GM18873 (cell line): ENCODE data around the gene DUOX1.

Experiments
- ATAC-seq: cut with Tn5 transposase; IDR thresholded peaks from one replicate; pipeline ENCODE4 v1.9.1; 2021; ENCODE audit warnings: mild to moderate bottlenecking, moderate library complexity, moderate number of reproducible peaks; ENCODE audit not compliant: unreplicated experiment, low FRiP score

DUOX1 gene

DNA sequence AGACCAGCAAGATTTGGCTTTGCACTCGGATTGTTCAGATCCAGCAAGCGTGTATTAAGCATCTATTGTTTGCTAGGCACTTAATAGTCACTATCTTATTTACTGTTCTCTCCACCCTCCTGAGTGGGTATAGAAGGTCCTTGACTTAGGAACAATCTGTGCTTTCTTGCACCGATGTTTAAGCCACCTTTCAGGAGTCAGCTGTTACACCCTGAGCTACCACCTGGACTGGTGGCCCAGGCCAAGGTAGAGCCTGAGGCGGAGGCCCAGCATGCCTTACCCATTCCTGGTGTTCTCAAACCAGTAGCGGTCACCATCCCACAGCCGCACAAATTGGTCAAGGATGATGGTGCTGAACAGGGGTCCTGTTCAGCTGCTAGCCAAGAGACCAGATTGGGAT is 10.0 kb downstream of the DUOX1 start:
- ATAC-seq, result no peak

DNA sequence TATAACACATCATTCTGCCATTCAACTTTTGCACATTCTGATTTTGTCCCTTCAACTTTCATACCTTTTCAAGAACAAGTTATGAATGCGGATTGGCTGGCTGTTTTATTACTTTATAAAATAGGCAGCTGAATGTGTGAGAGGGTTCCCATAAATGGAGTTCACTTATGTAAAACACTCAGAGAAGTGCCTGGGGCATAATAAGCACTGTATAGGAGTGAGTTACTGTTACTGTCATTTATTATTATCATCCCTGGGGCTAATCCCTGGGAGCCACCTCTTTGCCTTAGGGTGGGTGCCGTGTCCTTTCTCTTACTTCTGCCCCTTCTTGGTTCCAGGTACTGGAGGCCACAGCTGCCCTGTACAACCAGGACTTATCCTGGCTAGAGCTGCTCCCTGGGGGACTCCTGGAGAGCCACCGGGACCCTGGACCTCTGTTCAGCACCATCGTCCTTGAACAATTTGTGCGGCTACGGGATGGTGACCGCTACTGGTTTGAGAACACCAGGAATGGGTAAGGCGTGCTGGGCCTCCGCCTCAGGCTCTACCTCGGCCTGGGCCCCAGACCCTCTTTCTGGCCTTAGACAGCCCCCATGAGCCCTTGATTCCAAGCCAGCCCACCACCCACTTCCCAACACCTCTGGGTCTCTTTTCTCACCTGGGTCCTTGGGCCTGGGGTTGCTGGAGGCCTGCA is 10.9 kb downstream of the DUOX1 start:
- no peak for ATAC-seq

DNA sequence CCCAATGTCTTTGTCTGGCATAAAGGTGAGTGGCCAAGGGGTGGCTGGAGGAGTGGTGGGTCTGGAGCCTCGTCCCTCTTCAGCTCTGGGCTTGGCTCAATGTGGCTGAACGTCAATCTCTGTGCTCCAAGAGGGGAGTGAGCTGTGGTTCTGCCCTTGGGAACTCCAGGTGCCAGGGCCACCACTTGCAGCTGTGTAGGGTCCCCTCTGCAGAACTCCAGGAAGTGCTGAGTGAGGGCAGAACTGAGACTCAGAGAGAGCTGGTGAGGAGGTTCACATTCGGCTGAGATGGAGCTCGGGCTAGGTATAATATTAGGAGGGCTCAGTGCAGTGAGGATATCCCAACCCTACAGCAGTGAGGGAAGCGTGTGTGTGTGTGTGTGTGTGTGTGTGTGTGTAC is 11.6 kb downstream of the DUOX1 start:
- no peak for ATAC-seq

DNA sequence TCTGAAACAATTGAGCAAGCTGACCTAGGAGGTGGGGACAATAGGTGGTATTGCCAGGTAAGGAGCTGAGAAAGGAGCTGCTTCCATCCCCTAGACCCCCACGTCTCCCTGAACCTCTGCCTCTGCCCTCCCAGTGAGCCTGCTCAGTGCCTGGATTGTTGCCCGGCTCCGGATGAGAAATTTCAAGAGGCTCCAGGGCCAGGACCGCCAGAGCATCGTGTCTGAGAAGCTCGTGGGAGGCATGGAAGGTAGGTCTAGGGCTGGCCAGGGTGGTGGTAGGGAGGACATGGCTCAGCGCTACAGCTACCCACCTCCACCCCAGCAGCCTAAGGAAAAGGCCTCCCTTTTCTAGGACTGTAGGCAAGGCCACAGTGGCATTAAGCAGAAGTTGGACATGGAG is 13.3 kb downstream of the DUOX1 start:
- no peak for ATAC-seq

DNA sequence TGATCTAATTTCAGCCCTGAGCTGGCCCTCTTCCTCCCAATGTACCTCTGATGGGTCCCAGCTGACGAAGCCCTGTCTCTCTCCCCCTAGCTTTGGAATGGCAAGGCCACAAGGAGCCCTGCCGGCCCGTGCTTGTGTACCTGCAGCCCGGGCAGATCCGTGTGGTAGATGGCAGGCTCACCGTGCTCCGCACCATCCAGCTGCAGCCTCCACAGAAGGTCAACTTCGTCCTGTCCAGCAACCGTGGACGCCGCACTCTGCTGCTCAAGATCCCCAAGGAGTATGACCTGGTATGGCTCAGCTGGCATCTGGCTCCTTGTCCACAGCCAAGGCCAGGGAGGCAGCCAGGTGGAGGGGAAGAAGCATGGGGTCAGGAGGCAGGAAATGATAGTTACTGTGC is 14.2 kb downstream of the DUOX1 start:
- no peak for ATAC-seq

DNA sequence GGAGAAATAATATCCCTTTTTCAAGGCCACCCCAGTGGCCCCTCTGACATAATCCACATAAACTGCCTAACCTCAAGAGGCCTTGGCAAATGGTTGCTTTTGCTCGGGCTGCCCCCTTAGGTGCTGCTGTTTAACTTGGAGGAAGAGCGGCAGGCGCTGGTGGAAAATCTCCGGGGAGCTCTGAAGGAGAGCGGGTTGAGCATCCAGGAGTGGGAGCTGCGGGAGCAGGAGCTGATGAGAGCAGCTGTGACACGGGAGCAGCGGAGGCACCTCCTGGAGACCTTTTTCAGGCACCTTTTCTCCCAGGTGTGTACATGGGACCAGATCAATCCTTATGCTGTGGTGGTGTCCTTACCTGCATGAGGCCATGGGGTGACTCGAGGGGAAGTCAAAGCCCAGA is 15.0 kb downstream of the DUOX1 start:
- ATAC-seq, result no peak

DNA sequence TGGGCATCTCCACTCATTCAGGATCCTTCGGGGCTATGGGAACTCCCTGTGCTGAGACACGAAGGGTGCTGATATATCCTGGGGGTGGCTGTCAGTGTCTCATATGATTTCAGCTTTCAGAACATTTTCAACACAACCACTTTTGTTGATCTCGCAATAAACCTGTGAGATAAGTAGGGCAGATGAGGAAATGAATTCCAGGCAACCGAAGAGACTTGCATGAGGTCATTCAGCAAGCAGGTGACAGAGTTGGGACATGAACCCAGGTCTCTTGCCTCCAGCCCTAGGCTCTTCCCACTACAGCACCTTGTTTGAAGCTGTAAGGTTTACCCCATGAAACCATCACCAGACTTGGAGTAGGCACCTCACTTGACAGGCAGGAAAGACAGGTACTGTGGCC is 16.6 kb downstream of the DUOX1 start:
- ATAC-seq, result no peak

DNA sequence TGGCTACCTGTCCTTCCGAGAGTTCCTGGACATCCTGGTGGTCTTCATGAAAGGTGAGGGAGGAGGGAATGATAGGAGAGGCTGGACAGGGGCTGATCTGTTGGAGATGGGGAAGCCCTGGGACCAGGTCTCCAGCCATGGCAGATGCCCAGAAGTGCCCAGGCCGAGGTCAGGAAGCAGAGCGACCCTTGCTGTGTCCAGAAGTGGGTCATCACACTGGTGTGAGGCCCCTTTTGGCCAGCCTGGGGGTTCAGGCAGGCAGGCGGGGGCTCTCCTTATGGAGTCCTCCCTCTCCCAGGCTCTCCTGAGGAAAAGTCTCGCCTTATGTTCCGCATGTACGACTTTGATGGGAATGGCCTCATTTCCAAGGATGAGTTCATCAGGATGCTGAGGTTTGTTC is 17.8 kb downstream of the DUOX1 start:
- no peak for ATAC-seq

DNA sequence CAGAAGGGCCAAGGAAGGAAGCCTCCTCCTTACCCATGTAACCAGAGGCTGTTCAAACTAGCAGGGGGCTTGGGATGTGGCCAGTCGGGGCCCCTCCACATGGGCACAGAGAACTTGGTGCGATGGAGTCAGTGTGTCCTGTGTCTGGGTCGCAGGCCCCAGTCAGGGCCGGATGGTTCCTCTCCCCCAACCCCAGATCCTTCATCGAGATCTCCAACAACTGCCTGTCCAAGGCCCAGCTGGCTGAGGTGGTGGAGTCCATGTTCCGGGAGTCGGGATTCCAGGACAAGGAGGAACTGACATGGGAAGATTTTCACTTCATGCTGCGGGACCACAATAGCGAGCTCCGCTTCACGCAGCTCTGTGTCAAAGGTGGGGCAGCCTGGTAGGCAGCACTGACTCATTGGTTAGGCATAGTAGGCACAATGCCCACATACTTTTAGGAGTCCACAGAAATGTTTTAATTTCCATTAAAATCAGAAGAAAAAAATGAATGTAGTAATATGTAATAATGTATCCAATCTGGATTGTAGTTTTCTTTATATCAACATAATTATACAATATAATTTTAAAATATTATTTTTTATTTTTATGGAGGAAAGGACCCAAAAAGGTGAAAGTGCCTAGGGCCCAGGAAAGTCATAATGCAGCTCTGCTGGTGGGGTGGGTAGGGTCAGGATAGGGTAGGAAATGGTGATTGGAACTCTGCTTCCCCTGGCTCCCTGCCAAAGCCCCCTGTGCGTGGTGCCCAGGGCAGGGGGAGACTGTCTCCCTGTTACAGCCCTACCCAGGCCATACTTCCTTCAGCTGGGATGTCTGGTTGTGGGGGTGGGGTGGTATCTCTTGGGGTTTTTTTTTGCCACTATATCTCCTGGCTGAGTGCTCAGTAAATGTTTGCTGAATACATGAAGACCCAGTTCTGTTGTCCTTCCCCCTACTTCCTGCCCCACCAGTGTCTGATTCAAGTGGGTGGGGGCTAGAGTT is 18.6 kb downstream of the DUOX1 start:
- no peak for ATAC-seq

DNA sequence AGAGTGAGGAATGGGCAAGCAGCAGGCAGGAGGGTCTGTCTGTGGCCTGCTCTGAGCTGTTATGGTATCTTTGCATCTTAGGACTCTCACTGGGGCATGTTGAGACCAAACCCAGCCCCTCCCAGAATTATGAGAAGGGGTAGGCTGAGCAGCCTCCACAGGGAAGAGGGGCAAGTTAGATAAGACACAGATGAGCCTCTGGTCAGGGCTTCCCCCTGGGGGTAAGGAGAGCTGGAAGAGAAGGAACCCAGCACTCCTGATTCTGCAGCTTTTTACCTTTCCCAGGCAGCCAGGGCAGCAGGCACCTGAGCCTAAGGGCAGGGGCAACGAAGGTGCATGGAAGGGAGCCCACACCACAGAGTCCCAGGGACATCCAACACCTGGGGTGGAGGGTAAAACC is 19.3 kb downstream of the DUOX1 start:
- ATAC-seq, result no peak

DNA sequence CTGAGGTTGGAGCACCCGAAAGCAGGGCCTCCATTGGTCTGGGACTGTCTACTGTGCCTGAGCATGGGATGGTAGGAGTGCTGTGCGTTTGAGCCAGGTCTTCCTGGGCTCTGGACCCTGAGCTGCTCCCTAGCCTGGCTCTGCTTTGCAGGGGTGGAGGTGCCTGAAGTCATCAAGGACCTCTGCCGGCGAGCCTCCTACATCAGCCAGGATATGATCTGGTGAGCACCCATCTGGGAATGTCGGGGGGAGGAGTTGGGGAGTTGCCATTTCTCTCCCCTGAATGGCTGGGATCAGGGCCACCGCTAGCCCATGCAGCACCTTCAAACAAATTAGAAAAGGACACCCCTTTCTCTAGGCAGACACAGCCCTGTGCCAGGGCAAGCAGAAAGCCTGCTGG is 20.7 kb downstream of the DUOX1 start:
- no peak for ATAC-seq

DNA sequence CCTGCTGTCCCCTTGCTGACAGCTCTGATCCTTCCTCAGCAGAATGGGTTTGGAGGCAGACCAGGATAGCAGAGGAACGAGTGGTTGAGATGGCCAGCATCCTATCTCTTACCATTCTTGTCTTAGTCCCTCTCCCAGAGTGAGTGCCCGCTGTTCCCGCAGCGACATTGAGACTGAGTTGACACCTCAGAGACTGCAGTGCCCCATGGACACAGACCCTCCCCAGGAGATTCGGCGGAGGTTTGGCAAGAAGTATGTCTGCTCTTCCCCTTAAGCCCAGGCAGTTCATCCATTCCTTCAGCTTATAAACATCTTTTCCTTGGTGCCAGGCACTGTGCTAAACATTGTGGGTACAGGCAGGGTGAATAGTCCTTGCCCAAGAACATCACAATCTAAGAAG is 21.2 kb downstream of the DUOX1 start:
- no peak for ATAC-seq

DNA sequence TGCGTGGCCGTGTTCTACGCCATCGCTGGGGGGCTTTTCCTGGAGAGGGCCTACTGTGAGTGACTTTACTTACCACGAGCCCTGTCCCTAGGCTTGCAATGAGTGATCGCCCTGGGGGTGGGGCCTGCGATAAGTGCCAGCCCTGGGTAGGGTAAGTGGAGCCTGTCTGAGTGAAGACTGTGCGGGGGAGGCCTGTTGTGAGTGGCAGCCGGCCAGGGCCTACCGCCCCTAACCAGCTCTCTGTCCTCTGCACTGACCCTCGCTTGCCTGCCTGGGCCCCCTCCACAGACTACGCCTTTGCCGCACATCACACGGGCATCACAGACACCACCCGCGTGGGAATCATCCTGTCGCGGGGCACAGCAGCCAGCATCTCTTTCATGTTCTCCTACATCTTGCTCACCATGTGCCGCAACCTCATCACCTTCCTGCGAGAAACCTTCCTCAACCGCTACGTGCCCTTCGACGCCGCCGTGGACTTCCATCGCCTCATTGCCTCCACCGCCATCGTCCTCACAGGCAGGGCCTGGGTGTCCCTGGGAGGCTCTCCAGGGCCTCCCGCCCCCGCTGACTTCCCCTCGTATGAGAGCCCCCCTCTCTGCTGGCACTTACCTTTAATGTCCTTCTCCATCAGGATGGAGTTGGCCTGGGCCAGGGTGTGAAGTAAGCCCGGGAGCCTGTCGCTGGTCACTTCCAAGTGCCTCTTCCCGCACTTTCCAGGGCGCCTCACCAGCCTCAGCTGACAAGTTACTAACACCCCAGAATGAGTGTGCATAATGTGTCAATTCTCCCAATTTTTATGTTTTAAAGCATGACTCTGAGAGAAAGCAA is 22.4 kb downstream of the DUOX1 start:
- ATAC-seq, result no peak

DNA sequence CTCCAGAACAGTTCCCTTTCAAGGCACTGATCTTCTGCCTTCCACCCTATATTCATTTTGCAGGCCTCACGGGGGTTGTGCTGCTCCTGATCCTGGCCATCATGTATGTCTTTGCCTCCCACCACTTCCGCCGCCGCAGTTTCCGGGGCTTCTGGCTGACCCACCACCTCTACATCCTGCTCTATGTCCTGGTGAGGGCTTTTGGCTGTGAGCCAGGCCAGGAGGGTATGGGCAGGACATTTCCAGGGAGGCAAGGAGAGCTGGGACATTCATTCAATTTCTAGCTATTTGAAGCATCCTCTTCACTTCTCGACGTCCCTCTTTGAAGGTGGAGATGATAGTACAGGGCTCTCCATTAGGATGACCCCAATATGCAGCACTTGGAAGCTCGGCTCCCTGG is 25.9 kb downstream of the DUOX1 start:
- no peak for ATAC-seq

DNA sequence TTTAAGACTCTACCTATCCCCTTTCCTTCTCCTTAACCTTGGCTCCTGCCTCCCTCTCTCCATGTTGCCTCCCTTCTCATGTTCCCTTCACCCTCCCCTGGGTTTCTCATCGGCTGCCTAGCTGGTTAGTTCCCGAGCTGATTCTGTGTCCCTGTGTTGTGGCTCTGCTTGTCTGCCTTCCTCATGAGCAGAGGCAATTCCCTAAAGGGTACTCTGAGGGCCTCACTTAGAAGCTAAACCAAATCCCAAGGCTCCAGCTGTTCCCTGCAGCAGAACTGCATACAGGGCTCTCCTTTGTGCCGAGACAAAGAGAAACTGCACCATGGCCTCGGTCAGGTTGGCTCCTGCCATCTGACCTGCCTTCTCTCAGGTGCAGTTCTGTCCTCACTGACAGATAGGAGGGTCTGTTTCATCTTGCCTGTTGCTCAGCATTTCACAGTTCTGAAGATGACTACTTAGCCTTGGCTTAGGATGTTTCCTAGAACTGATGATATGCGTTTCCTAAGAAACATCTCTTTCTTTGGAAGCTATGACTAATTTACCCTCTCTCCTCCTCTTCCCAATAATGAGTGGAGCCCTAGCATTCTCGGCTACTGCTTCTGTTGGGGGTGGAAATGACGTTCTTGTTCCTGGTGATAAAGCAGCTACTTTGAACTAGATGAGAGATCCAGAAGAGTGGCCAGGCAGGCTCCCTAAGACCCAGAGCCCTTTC is 27.1 kb downstream of the DUOX1 start:
- ATAC-seq, result no peak

DNA sequence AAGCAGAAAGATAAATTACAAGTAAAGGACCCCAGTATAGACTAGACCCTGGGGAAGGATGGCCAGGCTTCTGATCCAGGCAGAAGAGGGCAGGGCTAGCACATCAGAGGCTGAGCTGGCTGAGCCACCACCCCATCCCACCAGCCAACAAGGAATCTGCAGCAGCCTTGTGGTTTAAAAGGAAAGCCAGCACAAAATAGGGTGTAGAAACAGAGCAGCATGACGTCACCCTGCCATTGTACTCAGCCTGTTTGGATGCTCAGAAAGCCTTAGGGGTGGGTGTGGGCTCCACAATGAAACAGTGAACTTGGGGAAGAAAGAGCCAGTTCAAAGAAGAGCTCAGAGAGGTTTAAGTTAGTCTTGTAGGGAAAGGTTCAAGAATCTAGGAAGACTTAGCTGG is 28.2 kb downstream of the DUOX1 start:
- no peak for ATAC-seq

DNA sequence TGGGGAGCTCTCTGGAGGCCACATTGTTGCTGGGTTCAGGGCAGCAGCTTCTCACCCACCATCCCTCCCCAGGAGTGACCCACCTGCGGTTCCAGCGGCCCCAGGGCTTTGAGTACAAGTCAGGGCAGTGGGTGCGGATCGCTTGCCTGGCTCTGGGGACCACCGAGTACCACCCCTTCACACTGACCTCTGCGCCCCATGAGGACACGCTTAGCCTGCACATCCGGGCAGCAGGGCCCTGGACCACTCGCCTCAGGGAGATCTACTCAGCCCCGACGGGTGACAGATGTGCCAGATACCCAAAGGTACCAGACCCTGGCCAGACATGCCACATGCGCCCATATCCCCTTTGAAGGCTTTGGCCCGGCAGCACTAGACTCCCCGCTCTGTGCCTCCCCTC is 31.9 kb downstream of the DUOX1 start:
- ATAC-seq, result no peak

DNA sequence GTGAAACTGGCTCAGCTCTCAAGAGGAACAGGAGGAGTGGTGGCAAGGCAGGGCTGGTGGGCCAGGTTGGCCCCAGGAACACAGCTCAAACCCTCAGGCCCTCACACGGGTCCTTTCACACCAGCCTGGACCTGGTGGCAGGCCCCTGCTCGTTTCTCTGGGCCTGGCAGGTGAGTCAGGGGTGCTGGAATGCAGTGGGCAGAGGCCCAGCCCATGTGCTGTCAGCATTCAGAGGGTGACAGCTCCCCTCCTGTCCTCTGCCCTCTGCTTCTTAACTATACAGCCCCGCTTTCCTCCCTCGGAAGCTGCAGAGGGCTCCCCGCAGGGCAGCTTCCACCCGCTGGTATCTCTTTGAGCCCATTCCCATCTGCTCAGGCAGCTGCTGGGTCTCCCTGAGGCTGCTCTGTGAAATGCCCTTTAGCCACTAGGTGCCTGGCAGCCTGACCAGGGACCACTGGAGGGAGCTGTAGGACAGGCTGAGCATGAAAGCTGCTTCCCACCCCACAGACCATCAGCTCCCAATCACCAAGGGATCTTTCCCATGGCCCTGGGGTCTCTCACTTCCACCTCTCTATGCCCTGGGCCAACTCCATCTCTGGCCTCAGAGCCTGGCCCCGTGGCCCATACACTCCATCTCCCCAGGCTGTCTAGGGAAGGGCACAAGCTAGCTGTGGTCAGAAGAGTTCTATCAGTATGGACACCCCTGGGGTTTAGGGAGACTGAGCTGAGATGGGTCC is 33.1 kb downstream of the DUOX1 start:
- ATAC-seq, result no peak

DNA sequence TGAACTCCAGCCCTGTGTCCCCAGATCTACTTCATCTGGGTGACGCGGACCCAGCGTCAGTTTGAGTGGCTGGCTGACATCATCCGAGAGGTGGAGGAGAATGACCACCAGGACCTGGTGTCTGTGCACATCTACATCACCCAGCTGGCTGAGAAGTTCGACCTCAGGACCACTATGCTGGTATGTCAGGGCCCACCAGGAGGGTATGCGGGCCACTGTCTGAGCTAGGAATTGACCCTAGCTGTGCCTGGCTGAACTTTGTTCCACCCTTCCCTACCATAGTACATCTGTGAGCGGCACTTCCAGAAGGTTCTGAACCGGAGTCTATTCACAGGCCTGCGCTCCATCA is 33.7 kb downstream of the DUOX1 start:
- ATAC-seq, result no peak

DNA sequence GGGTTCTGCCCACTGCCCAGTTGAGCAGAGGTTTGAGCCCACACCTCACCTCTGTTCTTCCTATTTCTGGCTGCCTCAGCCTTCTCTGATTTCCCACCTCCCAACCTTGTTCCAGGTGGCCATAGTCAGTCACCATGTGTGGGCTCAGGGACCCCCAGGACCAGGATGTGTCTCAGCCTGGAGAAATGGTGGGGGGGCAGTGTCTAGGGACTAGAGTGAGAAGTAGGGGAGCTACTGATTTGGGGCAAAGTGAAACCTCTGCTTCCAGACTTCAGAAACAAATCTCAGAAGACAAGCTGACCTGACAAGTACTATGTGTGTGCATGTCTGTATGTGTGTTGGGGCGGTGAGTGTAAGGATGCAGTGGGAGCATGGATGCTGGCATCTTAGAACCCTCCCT is 35.1 kb downstream of the DUOX1 start:
- no peak for ATAC-seq
